ENCODE results near the gene MAML2. TPM values are rescaled to one million over a fixed set of nuclear protein-coding genes. Genes with fewer than 3 reads are reported as not detected.

Gene MAML2
- total and polyA plus RNA-seq, 2 of the 8 experiments (the other 6 are each of a cell fraction or from before 2014, with no cell fraction given): 3.8 to 6.6 TPM

- TF ChIP-seq ATF2 (IDR thresholded peaks at IDR 0.05; ENCODE audit: low read length): no peak
These were observed 164.1 kb downstream of the MAML2 start (continued) for GRCh38 chr11:96178887-96179279.
